ENCODE data around the gene LDLRAD3. TPM values are rescaled to one million over a fixed set of nuclear protein-coding genes. Genes with fewer than 3 reads are reported as not detected.
A peak's percentile ranks its signal among the peaks of the same experiment; 100 is the strongest.

LDLRAD3 gene
- total and polyA plus RNA-seq, 4 experiments from 2014 or later: not detected

DNA sequence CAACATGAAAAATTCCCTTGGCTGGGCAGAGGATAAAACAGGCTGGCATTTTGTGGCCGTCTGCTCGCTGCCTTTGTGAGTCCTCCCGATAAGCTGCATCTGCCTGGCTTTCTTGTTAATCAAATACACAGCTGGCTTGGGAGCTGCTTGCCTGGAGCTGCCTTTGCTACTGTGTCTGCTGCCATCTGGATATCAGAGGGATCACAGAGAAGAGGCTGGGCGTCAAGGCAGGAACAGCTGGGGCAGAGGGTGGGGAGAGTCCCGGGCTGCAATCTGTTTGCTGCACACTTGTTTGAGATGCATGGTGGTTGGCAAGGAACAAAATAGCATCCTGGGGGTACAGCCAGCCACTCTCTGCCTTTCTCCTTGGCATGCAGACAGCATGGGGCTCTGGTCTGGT, 309.4 kb downstream of the LDLRAD3 start:
- H3K27me3 ChIP-seq (ENCODE audit: insufficient read depth, low read length): no peaks in the 10 kb centered on the region
- no peak overlapping the region for H3K4me3 Mint-ChIP-seq
- CTCF ChIA-PET (ENCODE audit: partially characterized antibody): interaction anchor here (4.7 kb wide), 1 partner anchor 13 kb away, joined by 18 read pairs; no protein-coding TSS in a partner anchor
- intact Hi-C loops (cut with micrococcal nuclease): no loop called here
- H3K4me3 ChIP-seq (ENCODE audit: low read length in 2 of 2): no peak overlapping the region
- no peak overlapping the region for H3K27ac Mint-ChIP-seq
- H3K9me3 ChIP-seq (ENCODE audit: control insufficient read depth in 1 of 2, low read length in 2 of 2): no peaks in the 10 kb centered on the region
- H3K4me1 Mint-ChIP-seq: no peaks in the 10 kb centered on the region
- H3K27me3 Mint-ChIP-seq: peaks cover 20 to 29% of the 10 kb centered on the region in 2 donors
- H3K9me3 Mint-ChIP-seq: peaks cover 0 to 4% (median 0%) of the 10 kb centered on the region in 8 donors
- no peaks in the 10 kb centered on the region for H3K36me3 ChIP-seq (ENCODE audit: insufficient read depth, low read length)
- POLR2A ChIA-PET (ENCODE audit: partially characterized antibody): no interaction called here
- no peak for DNase-seq
- no peak overlapping the region for H3K27ac ChIP-seq (ENCODE audit: low read depth, low read length)
- H3K36me3 Mint-ChIP-seq: no peaks in the 10 kb centered on the region
- H3K4me1 ChIP-seq (ENCODE audit: insufficient read depth, low read length): no peaks in the 10 kb centered on the region

DNA sequence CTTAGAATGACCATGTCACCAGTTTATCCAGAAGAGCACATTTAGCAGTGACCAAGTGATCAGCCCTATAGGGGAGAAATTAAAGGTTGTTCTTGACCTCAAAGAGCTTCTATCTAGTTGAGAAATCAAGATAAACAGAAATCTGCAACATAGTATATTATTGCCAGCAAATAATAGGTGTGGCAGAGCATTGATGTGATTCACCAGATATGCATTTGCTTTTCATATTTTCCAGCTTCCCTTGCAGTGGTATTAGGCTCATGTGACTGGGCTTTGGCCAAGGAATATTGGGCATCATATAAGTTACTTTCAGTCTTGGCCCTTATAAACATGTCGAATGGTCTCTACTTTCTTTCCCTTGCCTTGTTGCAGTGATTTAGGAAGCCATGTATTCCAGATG, 310.9 kb downstream of the LDLRAD3 start:
- intact Hi-C loops (cut with micrococcal nuclease): no loop called here
- Mint-ChIP-seq H3K27ac (no peak overlapping the region), H3K4me3 (no peak overlapping the region), H3K36me3 (no peaks in the 10 kb centered on the region), H3K4me1 (no peaks in the 10 kb centered on the region), H3K9me3 (peaks cover 0 to 4% (median 0%) of the 10 kb centered on the region in 8 donors), H3K27me3 (peaks cover 25 to 29% of the 10 kb centered on the region in 2 donors)
- no peak overlapping the region for H3K27ac ChIP-seq (ENCODE audit: low read depth, low read length)
- no peaks in the 10 kb centered on the region for H3K4me1 ChIP-seq (ENCODE audit: insufficient read depth, low read length)
- no peaks in the 10 kb centered on the region for H3K27me3 ChIP-seq (ENCODE audit: insufficient read depth, low read length)
- no peaks in the 10 kb centered on the region for H3K36me3 ChIP-seq (ENCODE audit: insufficient read depth, low read length)
- H3K4me3 ChIP-seq (ENCODE audit: low read length in 2 of 2): no peak overlapping the region
- ChIA-PET POLR2A (ENCODE audit: partially characterized antibody) (no interaction called here), CTCF (ENCODE audit: partially characterized antibody) (interaction anchor here (1.1 to 4.7 kb wide), 3 partner anchors 9 to 12 kb away, joined by 3 to 24 read pairs (median 18); no protein-coding TSS in a partner anchor)
- no peaks in the 10 kb centered on the region for H3K9me3 ChIP-seq (ENCODE audit: control insufficient read depth in 1 of 2, low read length in 2 of 2)
- no peak for DNase-seq

- no peak overlapping the region for H3K27ac Mint-ChIP-seq
- DNase-seq: no peak
- POLR2A ChIA-PET (ENCODE audit: partially characterized antibody): no interaction called here
- no peak overlapping the region for H3K4me3 Mint-ChIP-seq
- Histone ChIP-seq H3K4me1 (ENCODE audit: insufficient read depth, low read length) (no peaks in the 10 kb centered on the region), H3K36me3 (ENCODE audit: insufficient read depth, low read length) (no peaks in the 10 kb centered on the region), H3K9me3 (ENCODE audit: control insufficient read depth in 1 of 2, low read length in 2 of 2) (no peaks in the 10 kb centered on the region), H3K27ac (ENCODE audit: low read depth, low read length) (no peak overlapping the region), H3K4me3 (ENCODE audit: low read length in 2 of 2) (no peak overlapping the region), H3K27me3 (ENCODE audit: insufficient read depth, low read length) (no peaks in the 10 kb centered on the region)
- intact Hi-C loops (cut with micrococcal nuclease): no loop called here
- peaks cover 17 to 27% of the 10 kb centered on the region in 2 donors for H3K27me3 Mint-ChIP-seq
- H3K4me1 Mint-ChIP-seq: no peaks in the 10 kb centered on the region
- H3K36me3 Mint-ChIP-seq: no peaks in the 10 kb centered on the region
- CTCF ChIA-PET (ENCODE audit: partially characterized antibody): interaction anchor here (1.5 to 3.6 kb wide), 2 partner anchors 10 to 435 kb away, joined by 4 to 24 read pairs; no protein-coding TSS in a partner anchor
- H3K9me3 Mint-ChIP-seq: peaks cover 0 to 4% (median 0%) of the 10 kb centered on the region in 8 donors
Measured at GRCh38 chr11:36257351-36257750, 313.5 kb downstream of the LDLRAD3 start.

DNA sequence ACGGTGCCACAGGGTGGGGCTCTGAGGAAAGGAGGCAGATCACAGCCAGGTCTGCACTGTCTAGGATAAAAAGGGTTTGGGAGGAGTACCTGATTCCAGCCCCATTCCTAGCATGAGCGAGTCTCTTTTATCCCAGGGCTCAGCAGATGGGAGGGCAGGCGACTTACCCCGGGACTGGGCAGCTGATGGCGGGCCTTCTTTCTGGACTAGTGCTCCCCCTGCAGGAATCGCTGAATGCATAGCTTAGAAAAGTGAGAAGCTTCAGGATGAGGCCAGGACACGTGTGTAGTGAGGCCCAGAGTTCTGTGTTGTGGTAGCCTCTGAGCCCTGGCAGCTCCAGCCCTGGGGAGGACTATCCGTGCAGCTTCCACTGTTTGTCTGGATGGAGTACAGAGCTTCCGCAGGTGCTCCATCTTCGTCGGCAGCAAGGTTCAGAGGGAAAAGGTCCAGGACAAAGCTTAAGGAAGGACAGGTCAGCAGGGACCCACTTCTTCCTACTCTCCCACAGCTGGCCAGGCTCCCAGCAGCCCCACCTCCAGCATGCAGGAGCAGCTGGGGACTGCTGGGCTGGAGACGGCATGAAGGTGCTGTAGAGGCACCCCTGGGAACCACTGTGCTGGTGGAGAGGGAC, 315.0 kb downstream of the LDLRAD3 start:
- no peaks in the 10 kb centered on the region for H3K9me3 ChIP-seq (ENCODE audit: control insufficient read depth in 1 of 2, low read length in 2 of 2)
- POLR2A ChIA-PET (ENCODE audit: partially characterized antibody): no interaction called here
- CTCF ChIA-PET (ENCODE audit: partially characterized antibody): interaction anchor here (0.7 to 1.5 kb wide), 4 partner anchors 9 to 648 kb away, joined by 3 to 4 read pairs (median 4); no protein-coding TSS in a partner anchor
- Mint-ChIP-seq H3K27ac (no peak overlapping the region), H3K9me3 (peaks cover 0 to 4% (median 0%) of the 10 kb centered on the region in 8 donors), H3K27me3 (peaks cover 17 to 30% of the 10 kb centered on the region in 2 donors), H3K4me1 (no peaks in the 10 kb centered on the region), H3K36me3 (no peaks in the 10 kb centered on the region), H3K4me3 (no peak overlapping the region)
- H3K4me1 ChIP-seq (ENCODE audit: insufficient read depth, low read length): no peaks in the 10 kb centered on the region
- no peak overlapping the region for H3K27ac ChIP-seq (ENCODE audit: low read depth, low read length)
- no peaks in the 10 kb centered on the region for H3K36me3 ChIP-seq (ENCODE audit: insufficient read depth, low read length)
- intact Hi-C loops (cut with micrococcal nuclease): no loop called here
- DNase-seq: no peak
- H3K4me3 ChIP-seq (ENCODE audit: low read length in 2 of 2): no peak overlapping the region
- no peaks in the 10 kb centered on the region for H3K27me3 ChIP-seq (ENCODE audit: insufficient read depth, low read length)

DNA sequence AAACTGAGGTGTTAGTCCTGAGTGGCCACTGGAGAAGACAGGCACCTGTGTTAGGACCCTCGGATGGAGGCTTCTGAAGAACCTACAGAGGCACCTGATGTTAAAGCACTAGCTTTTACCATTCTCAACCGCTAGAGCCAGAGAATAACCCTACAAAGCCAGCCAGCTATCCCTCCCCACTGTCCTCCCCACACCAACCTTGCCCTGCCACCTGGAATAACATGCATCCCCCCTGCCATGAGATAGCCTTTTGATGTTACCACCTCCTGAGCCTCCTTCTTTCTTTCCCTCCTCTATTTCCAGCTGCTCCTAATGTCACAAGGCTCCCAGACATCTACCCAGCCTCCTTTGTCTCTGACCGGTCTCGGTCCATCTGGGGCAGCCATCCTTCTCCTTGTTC, 317.2 kb downstream of the LDLRAD3 start:
- ChIA-PET POLR2A (ENCODE audit: partially characterized antibody) (no interaction called here), CTCF (ENCODE audit: partially characterized antibody) (interaction anchor here (2.3 kb wide), 1 partner anchor 645 kb away, joined by 7 read pairs; no protein-coding TSS in a partner anchor)
- Mint-ChIP-seq H3K27me3 (peaks cover 18 to 29% of the 10 kb centered on the region in 2 donors), H3K9me3 (peaks cover 0 to 4% (median 0%) of the 10 kb centered on the region in 8 donors), H3K27ac (peak overlapping the region in 1 of 7 donors; percentile 42), H3K4me3 (no peak overlapping the region), H3K4me1 (peaks cover 0 to 3% (median 0%) of the 10 kb centered on the region in 4 donors), H3K36me3 (no peaks in the 10 kb centered on the region)
- Histone ChIP-seq H3K27me3 (ENCODE audit: insufficient read depth, low read length) (no peaks in the 10 kb centered on the region), H3K36me3 (ENCODE audit: insufficient read depth, low read length) (no peaks in the 10 kb centered on the region), H3K27ac (ENCODE audit: low read depth, low read length) (no peak overlapping the region), H3K4me3 (ENCODE audit: low read length in 2 of 2) (no peak overlapping the region), H3K9me3 (ENCODE audit: control insufficient read depth in 1 of 2, low read length in 2 of 2) (no peaks in the 10 kb centered on the region), H3K4me1 (ENCODE audit: insufficient read depth, low read length) (no peaks in the 10 kb centered on the region)
- no peak for DNase-seq
- intact Hi-C loops (cut with micrococcal nuclease): no loop called here

GRCh38 chr11:36264011-36264972, 320.4 kb downstream of the LDLRAD3 start:
- no peak for DNase-seq
- CTCF ChIA-PET (ENCODE audit: partially characterized antibody): interaction anchor here (0.8 to 7.1 kb wide), 6 partner anchors 10 to 649 kb away, joined by 3 to 61 read pairs (median 10); no protein-coding TSS in a partner anchor
- no peak overlapping the region for H3K4me3 ChIP-seq (ENCODE audit: low read length in 2 of 2)

DNA sequence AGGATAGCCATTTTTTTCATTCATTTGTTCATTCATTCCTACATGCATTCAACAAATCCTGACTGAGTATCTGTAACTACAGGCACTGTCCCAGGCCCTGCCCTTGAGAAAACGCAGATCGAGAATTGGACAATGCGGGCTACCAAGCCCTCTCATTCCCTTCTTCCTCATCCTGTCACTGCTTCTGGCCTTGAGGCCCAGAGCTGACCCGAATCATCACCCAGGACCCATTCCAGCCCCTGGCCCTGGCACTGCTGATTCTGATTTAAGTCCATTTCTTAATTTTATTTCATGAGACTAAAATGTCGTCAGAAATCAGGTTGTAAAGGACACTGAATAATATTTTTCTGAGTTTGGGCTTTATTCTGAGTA, 321.1 kb downstream of the LDLRAD3 start:
- no peak overlapping the region for H3K27ac Mint-ChIP-seq

More at GRCh38 chr11:36264011-36264972, 320.4 kb downstream of the LDLRAD3 start:
- no peak overlapping the region for H3K27ac ChIP-seq (ENCODE audit: low read depth, low read length)
- no peaks in the 10 kb centered on the region for H3K4me1 ChIP-seq (ENCODE audit: insufficient read depth, low read length)
- Mint-ChIP-seq H3K9me3 (no peaks in the 10 kb centered on the region), H3K27ac (no peak overlapping the region), H3K27me3 (peaks cover 7 to 18% of the 10 kb centered on the region in 2 donors), H3K36me3 (peaks cover 0 to 1% of the 10 kb centered on the region in 2 donors), H3K4me3 (no peak overlapping the region), H3K4me1 (peaks cover 0 to 3% (median 0%) of the 10 kb centered on the region in 4 donors)
- no peaks in the 10 kb centered on the region for H3K36me3 ChIP-seq (ENCODE audit: insufficient read depth, low read length)
- intact Hi-C loops (cut with micrococcal nuclease): no loop called here
- H3K27me3 ChIP-seq (ENCODE audit: insufficient read depth, low read length): no peaks in the 10 kb centered on the region
- no peaks in the 10 kb centered on the region for H3K9me3 ChIP-seq (ENCODE audit: control insufficient read depth in 1 of 2, low read length in 2 of 2)
- POLR2A ChIA-PET (ENCODE audit: partially characterized antibody): no interaction called here

More for the DNA sequence above, 321.1 kb downstream of the LDLRAD3 start:
- peaks cover 7 to 16% of the 10 kb centered on the region in 2 donors for H3K27me3 Mint-ChIP-seq
- Histone ChIP-seq H3K36me3 (ENCODE audit: insufficient read depth, low read length) (no peaks in the 10 kb centered on the region), H3K4me3 (ENCODE audit: low read length in 2 of 2) (no peak overlapping the region), H3K27me3 (ENCODE audit: insufficient read depth, low read length) (no peaks in the 10 kb centered on the region), H3K9me3 (ENCODE audit: control insufficient read depth in 1 of 2, low read length in 2 of 2) (no peaks in the 10 kb centered on the region), H3K27ac (ENCODE audit: low read depth, low read length) (no peak overlapping the region), H3K4me1 (ENCODE audit: insufficient read depth, low read length) (no peaks in the 10 kb centered on the region)
- no peak overlapping the region for H3K4me3 Mint-ChIP-seq
- ChIA-PET POLR2A (ENCODE audit: partially characterized antibody) (no interaction called here), CTCF (ENCODE audit: partially characterized antibody) (interaction anchor here (1.2 to 7.1 kb wide), 11 partner anchors 8 to 654 kb away, joined by 3 to 61 read pairs (median 9); no protein-coding TSS in a partner anchor)
- peaks cover 2 to 5% of the 10 kb centered on the region in 2 donors for H3K36me3 Mint-ChIP-seq
- intact Hi-C loops (cut with micrococcal nuclease): loop anchor here (5.0 kb wide), 1 partner anchor 778 kb away; no protein-coding TSS in a partner anchor
- H3K4me1 Mint-ChIP-seq: peaks cover 0 to 3% (median 0%) of the 10 kb centered on the region in 4 donors
- DNase-seq: no peak
- no peaks in the 10 kb centered on the region for H3K9me3 Mint-ChIP-seq

Measured in CD4-positive, alpha-beta memory T cell (primary cell).